ENCODE results near the gene HOXB9.

- TF ChIP-seq POLR2A (IDR thresholded peaks at IDR 0.05): no peak
- TF ChIP-seq, protein P1, sequence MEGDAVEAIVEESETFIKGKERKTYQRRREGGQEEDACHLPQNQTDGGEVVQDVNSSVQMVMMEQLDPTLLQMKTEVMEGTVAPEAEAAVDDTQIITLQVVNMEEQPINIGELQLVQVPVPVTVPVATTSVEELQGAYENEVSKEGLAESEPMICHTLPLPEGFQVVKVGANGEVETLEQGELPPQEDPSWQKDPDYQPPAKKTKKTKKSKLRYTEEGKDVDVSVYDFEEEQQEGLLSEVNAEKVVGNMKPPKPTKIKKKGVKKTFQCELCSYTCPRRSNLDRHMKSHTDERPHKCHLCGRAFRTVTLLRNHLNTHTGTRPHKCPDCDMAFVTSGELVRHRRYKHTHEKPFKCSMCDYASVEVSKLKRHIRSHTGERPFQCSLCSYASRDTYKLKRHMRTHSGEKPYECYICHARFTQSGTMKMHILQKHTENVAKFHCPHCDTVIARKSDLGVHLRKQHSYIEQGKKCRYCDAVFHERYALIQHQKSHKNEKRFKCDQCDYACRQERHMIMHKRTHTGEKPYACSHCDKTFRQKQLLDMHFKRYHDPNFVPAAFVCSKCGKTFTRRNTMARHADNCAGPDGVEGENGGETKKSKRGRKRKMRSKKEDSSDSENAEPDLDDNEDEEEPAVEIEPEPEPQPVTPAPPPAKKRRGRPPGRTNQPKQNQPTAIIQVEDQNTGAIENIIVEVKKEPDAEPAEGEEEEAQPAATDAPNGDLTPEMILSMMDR (IDR thresholded peaks at IDR 0.05): no peak
- no peak for TF ChIP-seq POLR2AphosphoS5 (IDR thresholded peaks at IDR 0.05)
Observed at GRCh38 chr17:48644159-48644558, 18.0 kb upstream of the HOXB9 start.
